Parathyroid adenoma (tissue), 2 donors: ENCODE results near the gene KCNH1.

ENCODE experiments used
- H2AFZ ChIP-seq: fragments of 300-600 bp; sonication (generic); one replicate; pipeline ENCODE4 v1.7.0; 2017; ENCODE audit warnings: antibody characterized with exemption, mild to moderate bottlenecking
- H3K27ac ChIP-seq: fragments of 300-600 bp; sonication (generic); one replicate; pipeline ENCODE4 v1.7.0; 2017
- H3K27me3 ChIP-seq: fragments of 300-600 bp; sonication (generic); one replicate; pipeline ENCODE4 v1.7.0; 2017; ENCODE audit warnings: low read length; ENCODE audit not compliant: control insufficient read depth, insufficient read depth
- H3K36me3 ChIP-seq: fragments of 300-600 bp; sonication (generic); one replicate; pipeline ENCODE4 v1.7.0; 2017; ENCODE audit warnings: low read length; ENCODE audit not compliant: control insufficient read depth, insufficient read depth
- H3K4me1 ChIP-seq: fragments of 300-600 bp; sonication (generic); one replicate; pipeline ENCODE4 v1.7.0; 2017; ENCODE audit warnings: control low read depth
- H3K4me2 ChIP-seq: fragments of 300-600 bp; sonication (generic); one replicate; pipeline ENCODE4 v1.7.0; 2017; ENCODE audit warnings: low read length
- H3K4me3 ChIP-seq: fragments of 300-600 bp; sonication (generic); one replicate; pipeline ENCODE4 v1.7.0; 2017; ENCODE audit warnings: low read depth, low read length
- H3K79me2 ChIP-seq: fragments of 300-600 bp; sonication (generic); one replicate; pipeline ENCODE4 v1.7.0; 2017; ENCODE audit warnings: control low read depth
- H3K9ac ChIP-seq: fragments of 300-600 bp; sonication (generic); one replicate; pipeline ENCODE4 v1.7.0; 2017; ENCODE audit warnings: mild to moderate bottlenecking
- H3K9me3 ChIP-seq: fragments of 300-600 bp; sonication (generic); one replicate; pipeline ENCODE4 v1.7.0; 2017; ENCODE audit warnings: low read length; ENCODE audit not compliant: control insufficient read depth
- TF ChIP-seq, protein P1 (sequence below): fragments of 300-600 bp; sonication (generic); IDR thresholded peaks from one replicate; pipeline ENCODE4 v1.7.0; 2017; ENCODE audit warnings: antibody characterized with exemption, mild to moderate bottlenecking
- donor health status: primary hyperparathyroidism.

Gene KCNH1

GRCh38 chr1:211113566-211113965 is 20.4 kb downstream of the KCNH1 start:
- Histone ChIP-seq H2AFZ (no peak overlapping the region), H3K27ac (no peak overlapping the region), H3K36me3 (no peaks in the 10 kb centered on the region), H3K4me3 (no peak overlapping the region), H3K9ac (no peak overlapping the region), H3K9me3 (no peaks in the 10 kb centered on the region), H3K27me3 (no peaks in the 10 kb centered on the region), H3K4me1 (no peaks in the 10 kb centered on the region), H3K4me2 (no peak overlapping the region), H3K79me2 (no peaks in the 10 kb centered on the region)
- TF ChIP-seq, protein P1, sequence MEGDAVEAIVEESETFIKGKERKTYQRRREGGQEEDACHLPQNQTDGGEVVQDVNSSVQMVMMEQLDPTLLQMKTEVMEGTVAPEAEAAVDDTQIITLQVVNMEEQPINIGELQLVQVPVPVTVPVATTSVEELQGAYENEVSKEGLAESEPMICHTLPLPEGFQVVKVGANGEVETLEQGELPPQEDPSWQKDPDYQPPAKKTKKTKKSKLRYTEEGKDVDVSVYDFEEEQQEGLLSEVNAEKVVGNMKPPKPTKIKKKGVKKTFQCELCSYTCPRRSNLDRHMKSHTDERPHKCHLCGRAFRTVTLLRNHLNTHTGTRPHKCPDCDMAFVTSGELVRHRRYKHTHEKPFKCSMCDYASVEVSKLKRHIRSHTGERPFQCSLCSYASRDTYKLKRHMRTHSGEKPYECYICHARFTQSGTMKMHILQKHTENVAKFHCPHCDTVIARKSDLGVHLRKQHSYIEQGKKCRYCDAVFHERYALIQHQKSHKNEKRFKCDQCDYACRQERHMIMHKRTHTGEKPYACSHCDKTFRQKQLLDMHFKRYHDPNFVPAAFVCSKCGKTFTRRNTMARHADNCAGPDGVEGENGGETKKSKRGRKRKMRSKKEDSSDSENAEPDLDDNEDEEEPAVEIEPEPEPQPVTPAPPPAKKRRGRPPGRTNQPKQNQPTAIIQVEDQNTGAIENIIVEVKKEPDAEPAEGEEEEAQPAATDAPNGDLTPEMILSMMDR = no peak

GRCh38 chr1:211111351-211111750 is 22.6 kb downstream of the KCNH1 start:
- Histone ChIP-seq H3K36me3 (no peaks in the 10 kb centered on the region), H3K27me3 (no peaks in the 10 kb centered on the region), H3K9ac (no peak overlapping the region), H3K4me2 (no peak overlapping the region), H3K27ac (no peak overlapping the region), H3K79me2 (no peaks in the 10 kb centered on the region), H2AFZ (no peak overlapping the region), H3K4me3 (no peak overlapping the region), H3K4me1 (no peaks in the 10 kb centered on the region), H3K9me3 (no peaks in the 10 kb centered on the region)
- TF ChIP-seq, protein P1 = no peak

GRCh38 chr1:211101481-211101880 is 32.5 kb downstream of the KCNH1 start:
- H2AFZ ChIP-seq = no peak overlapping the region
- no peaks in the 10 kb centered on the region for H3K4me1 ChIP-seq
- H3K27me3 ChIP-seq = no peaks in the 10 kb centered on the region
- no peaks in the 10 kb centered on the region for H3K9me3 ChIP-seq
- TF ChIP-seq, protein P1 = no peak
- H3K4me3 ChIP-seq = no peak overlapping the region
- no peak overlapping the region for H3K27ac ChIP-seq
- no peak overlapping the region for H3K9ac ChIP-seq
- H3K4me2 ChIP-seq = no peak overlapping the region
- no peaks in the 10 kb centered on the region for H3K36me3 ChIP-seq
- H3K79me2 ChIP-seq = no peaks in the 10 kb centered on the region

DNA sequence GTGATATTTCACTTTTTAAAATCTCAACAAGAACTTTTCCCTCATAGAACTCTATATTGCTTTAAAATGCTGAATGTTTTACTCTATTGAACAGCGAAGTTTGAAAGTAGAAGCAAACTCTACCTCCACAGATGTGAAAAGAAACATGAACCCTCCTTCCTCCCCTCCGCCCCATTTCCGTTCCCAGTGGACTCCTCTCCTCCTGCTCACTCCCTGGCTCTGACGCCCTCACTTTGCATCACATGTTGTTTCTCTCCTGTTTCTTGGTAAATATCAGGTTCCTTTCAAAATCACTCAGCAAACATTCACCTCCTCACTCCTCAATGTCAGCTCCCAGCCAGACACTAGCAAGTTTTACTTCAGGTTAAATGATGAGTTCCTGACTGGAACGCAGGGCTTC is 34.6 kb downstream of the KCNH1 start:
- H2AFZ ChIP-seq = no peak overlapping the region
- no peaks in the 10 kb centered on the region for H3K27me3 ChIP-seq
- H3K27ac ChIP-seq = no peak overlapping the region
- H3K4me2 ChIP-seq = no peak overlapping the region
- H3K9ac ChIP-seq = no peak overlapping the region
- H3K79me2 ChIP-seq = no peaks in the 10 kb centered on the region
- H3K9me3 ChIP-seq = no peaks in the 10 kb centered on the region
- no peaks in the 10 kb centered on the region for H3K4me1 ChIP-seq
- no peak overlapping the region for H3K4me3 ChIP-seq
- H3K36me3 ChIP-seq = no peaks in the 10 kb centered on the region
- TF ChIP-seq, protein P1 = no peak

DNA sequence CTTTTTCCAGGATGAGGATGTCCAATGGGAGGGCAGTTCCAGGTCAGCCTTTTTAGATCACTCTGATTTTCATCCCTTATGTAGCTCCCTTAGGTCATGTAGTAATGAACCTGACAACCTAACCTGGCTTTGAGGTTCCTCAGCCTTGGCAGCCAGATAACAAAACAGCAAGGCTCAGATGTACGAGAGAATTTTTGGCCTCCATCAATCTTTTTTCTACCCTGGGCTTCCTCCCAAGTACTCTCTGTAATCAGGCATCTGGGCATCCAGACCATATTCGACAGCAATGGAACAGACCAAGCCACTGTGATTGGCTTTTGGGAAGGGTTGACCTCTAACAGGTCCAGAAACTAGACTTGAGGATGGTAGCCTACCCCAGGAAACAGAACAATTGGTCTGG is 38.6 kb downstream of the KCNH1 start:
- Histone ChIP-seq H3K9ac (no peak overlapping the region), H3K9me3 (no peaks in the 10 kb centered on the region), H3K4me2 (no peak overlapping the region), H2AFZ (no peak overlapping the region), H3K27me3 (no peaks in the 10 kb centered on the region), H3K4me1 (no peaks in the 10 kb centered on the region), H3K79me2 (no peaks in the 10 kb centered on the region), H3K4me3 (no peak overlapping the region), H3K36me3 (no peaks in the 10 kb centered on the region), H3K27ac (no peak overlapping the region)
- TF ChIP-seq, protein P1 = no peak
